ENCODE results near the gene CTXN2.

CTXN2 gene

DNA sequence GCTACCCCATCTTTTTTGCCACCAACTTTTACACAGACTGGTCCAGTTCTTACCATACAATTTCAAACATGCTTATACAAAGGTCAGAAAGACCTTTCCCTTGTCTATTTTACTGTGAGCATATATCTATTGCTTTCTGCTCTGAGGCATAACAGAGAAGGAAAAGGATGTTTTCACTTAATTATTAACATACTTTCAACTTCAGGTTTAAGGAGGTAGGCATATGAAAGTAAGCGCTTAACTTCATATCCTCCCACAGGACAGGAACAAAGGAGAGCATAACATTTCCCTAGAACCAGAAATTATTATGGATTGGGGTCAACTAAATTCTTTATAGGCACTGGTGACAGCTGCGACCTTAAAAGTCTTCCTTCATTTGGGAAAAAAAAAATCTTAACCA is 14.5 kb upstream of the CTXN2 start:
- no peak for DNase-seq (ENCODE audit: extremely low spot score)
- ChIA-PET POLR2A (interaction anchor here (0.6 to 0.9 kb wide), 2 partner anchors 10 to 27 kb away, joined by 3 to 4 read pairs; no protein-coding TSS in a partner anchor), CTCF (no interaction called here)
- TF ChIP-seq NFRKB (IDR thresholded peaks at IDR 0.05): no peak
- TF ChIP-seq ELF4 (IDR thresholded peaks at IDR 0.05): no peak
- no peak for TF ChIP-seq LEF1 (IDR thresholded peaks at IDR 0.05; ENCODE audit: borderline replicate concordance)
- TF ChIP-seq BHLHE40 (IDR thresholded peaks at IDR 0.05; ENCODE audit: borderline replicate concordance): no peak
- no peak for TF ChIP-seq FOXA1 (IDR thresholded peaks at IDR 0.05)
- TF ChIP-seq, protein P1, sequence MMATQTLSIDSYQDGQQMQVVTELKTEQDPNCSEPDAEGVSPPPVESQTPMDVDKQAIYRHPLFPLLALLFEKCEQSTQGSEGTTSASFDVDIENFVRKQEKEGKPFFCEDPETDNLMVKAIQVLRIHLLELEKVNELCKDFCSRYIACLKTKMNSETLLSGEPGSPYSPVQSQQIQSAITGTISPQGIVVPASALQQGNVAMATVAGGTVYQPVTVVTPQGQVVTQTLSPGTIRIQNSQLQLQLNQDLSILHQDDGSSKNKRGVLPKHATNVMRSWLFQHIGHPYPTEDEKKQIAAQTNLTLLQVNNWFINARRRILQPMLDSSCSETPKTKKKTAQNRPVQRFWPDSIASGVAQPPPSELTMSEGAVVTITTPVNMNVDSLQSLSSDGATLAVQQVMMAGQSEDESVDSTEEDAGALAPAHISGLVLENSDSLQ (IDR thresholded peaks at IDR 0.05): no peak
- TF ChIP-seq FOXK2 (IDR thresholded peaks at IDR 0.05): no peak
- no peak for TF ChIP-seq SUZ12 (IDR thresholded peaks at IDR 0.05)
- TF ChIP-seq L3MBTL2 (conservative IDR thresholded peaks at IDR 0.05): no peak
- no peak for TF ChIP-seq CTBP1 (IDR thresholded peaks at IDR 0.05; ENCODE audit: borderline replicate concordance)
- no peak for TF ChIP-seq SP1 (IDR thresholded peaks at IDR 0.05)
- no peak for TF ChIP-seq ARNT (IDR thresholded peaks at IDR 0.05)

DNA sequence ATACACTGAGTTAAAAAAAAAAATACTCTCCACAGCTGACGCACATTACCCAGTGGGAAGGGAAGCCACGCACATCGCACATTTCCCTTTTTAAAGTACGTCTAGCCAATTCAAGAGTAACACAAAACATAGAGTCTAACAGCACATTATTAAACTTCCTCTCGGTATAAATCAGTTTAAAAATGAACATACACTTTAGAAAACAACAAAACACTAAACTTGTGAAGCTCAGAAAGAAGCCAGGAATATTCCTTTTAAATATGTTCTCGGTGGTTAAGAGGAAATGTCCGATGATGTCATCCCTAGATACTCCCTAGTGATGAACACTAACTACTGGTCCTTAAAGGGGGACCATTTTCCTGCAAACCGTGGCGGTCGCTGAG is 14.1 kb upstream of the CTXN2 start:
- peak; percentile 19 for DNase-seq (ENCODE audit: extremely low spot score)
- CTCF ChIA-PET: no interaction called here
- TF ChIP-seq HDGF (IDR thresholded peaks at IDR 0.05; ENCODE audit: borderline replicate concordance) (no peak), NFRKB (IDR thresholded peaks at IDR 0.05) (no peak), FOXA1 (IDR thresholded peaks at IDR 0.05) (no peak), L3MBTL2 (conservative IDR thresholded peaks at IDR 0.05) (no peak), FOXM1 (IDR thresholded peaks at IDR 0.05; ENCODE audit: borderline replicate concordance) (no peak), ZNF384 (IDR thresholded peaks at IDR 0.05) (no peak), SP1 (IDR thresholded peaks at IDR 0.05) (no peak), ELF4 (IDR thresholded peaks at IDR 0.05) (no peak), CTBP1 (IDR thresholded peaks at IDR 0.05; ENCODE audit: borderline replicate concordance) (no peak), FOXK2 (IDR thresholded peaks at IDR 0.05) (no peak), TARDBP (IDR thresholded peaks at IDR 0.05) (no peak), BHLHE40 (IDR thresholded peaks at IDR 0.05; ENCODE audit: borderline replicate concordance) (no peak), LEF1 (IDR thresholded peaks at IDR 0.05; ENCODE audit: borderline replicate concordance) (no peak), SUZ12 (IDR thresholded peaks at IDR 0.05) (no peak), ARNT (IDR thresholded peaks at IDR 0.05) (no peak)
- TF ChIP-seq, protein P1 (IDR thresholded peaks at IDR 0.05): no peak
- POLR2A ChIA-PET: interaction anchor here (0.6 to 0.9 kb wide), 2 partner anchors 11 to 27 kb away, joined by 3 to 4 read pairs; no protein-coding TSS in a partner anchor

DNA sequence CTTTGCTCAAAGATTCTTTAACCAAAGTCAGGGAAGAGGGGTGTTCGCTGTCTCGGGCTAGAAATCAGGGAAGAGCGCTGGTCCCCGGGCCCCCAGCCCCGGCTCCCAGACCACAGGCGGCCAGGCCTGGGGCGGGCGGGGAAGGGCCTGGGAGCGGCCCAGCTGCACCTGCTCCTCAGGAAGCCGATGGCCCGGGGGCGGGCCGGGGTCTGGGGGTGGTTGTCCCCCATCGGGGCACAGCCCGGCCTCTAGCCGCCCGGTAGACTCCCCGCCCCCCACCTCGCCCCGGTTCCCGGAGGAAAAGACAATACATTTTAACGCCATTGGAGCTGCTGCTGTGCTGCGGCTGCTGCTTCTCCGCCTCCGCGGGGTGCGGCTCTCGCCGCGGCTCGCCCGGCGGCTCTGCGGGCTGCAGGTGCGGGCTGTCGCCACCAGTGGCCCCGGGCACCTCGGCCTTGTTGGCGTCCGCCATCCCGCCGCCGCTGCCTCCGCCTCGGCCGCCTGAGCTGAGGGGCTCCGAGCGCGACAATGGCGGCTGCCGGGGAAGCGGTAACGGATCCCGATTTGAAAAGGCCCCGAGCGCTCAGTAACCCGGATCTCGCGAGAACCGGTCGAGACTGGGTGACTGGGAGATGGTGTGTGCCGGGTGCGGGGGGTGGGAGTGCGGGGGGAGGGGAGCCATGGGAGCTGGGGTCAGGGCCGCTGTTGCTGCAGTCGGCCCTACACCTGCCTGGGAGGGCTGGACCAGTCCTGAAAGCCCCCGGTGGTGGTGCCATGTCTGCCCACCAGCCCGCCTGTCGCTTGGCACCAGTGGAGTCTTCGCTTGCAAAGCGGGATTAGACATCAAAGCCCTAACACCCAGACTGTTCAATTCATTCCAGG is 13.5 kb upstream of the CTXN2 start, which contains the start of gene MYEF2:
Gene MYEF2, minus strand, starts transcription at position 530 of the 882 bp plus-strand sequence. Its CDS starts 58 bp downstream, at position 472.
- CTCF ChIA-PET: no interaction called here
- TF ChIP-seq FOXM1 (IDR thresholded peaks at IDR 0.05; ENCODE audit: borderline replicate concordance) (0 out of 2 replicates have a peak, but pooled peaks have one; percentile 53), ARNT (IDR thresholded peaks at IDR 0.05) (no peak)
- POLR2A ChIA-PET: interaction anchor here (0.6 to 1.0 kb wide), 3 partner anchors 10 to 26 kb away, joined by 3 to 4 read pairs (median 3); no protein-coding TSS in a partner anchor

DNA sequence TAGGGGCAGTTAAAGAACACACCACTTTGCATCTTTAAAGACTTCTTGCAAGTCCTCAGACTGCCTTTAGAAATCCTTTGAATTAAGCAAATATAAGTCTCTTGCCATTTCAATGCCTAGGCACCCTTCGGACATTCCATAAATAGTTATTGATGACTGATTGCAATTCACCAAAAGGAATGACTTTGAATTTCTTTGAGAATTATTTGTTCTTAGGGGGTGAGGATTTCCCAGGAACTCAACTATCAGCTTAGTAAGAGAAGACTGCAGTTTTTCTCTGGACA is 12.9 kb upstream of the CTXN2 start:
- POLR2A ChIA-PET: interaction anchor here (1.0 kb wide), 1 partner anchor 9 kb away, joined by 3 read pairs; no protein-coding TSS in a partner anchor
- no peak for DNase-seq (ENCODE audit: extremely low spot score)
- CTCF ChIA-PET: no interaction called here
- TF ChIP-seq TARDBP (IDR thresholded peaks at IDR 0.05): no peak
- TF ChIP-seq FOXM1 (IDR thresholded peaks at IDR 0.05; ENCODE audit: borderline replicate concordance): no peak
- no peak for TF ChIP-seq BHLHE40 (IDR thresholded peaks at IDR 0.05; ENCODE audit: borderline replicate concordance)
- TF ChIP-seq FOXA1 (IDR thresholded peaks at IDR 0.05): no peak
- TF ChIP-seq ZNF384 (IDR thresholded peaks at IDR 0.05): no peak
- no peak for TF ChIP-seq FOXK2 (IDR thresholded peaks at IDR 0.05)
- TF ChIP-seq ARNT (IDR thresholded peaks at IDR 0.05): no peak
- TF ChIP-seq HDGF (IDR thresholded peaks at IDR 0.05; ENCODE audit: borderline replicate concordance): no peak
- TF ChIP-seq LEF1 (IDR thresholded peaks at IDR 0.05; ENCODE audit: borderline replicate concordance): no peak
- TF ChIP-seq CTBP1 (IDR thresholded peaks at IDR 0.05; ENCODE audit: borderline replicate concordance): no peak
- TF ChIP-seq, protein P1 (IDR thresholded peaks at IDR 0.05): no peak

More for the DNA sequence above, 13.5 kb upstream of the CTXN2 start, which contains the start of gene MYEF2:
- peak; percentile 68 for DNase-seq (ENCODE audit: extremely low spot score)

DNA sequence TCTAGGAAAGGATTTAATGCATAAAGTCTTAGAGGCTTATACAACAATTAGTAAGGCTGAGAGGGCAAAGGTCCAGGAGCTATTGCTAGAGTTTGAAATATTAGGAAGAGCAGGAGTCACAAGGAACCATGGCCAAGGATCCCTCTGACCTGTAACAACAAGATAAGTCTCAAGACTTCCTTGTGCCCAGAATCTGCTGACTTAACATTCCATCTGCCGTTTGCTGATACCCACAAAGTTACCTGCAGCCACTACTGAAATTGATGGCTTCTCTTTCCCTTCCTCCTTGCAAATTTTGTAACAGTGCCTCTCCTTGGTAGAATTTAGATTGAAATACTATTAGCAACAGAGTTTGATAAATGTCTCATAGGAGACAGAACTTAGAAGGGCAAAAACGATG is 8.7 kb upstream of the CTXN2 start:
- ChIA-PET CTCF (no interaction called here), POLR2A (no interaction called here)
- DNase-seq (ENCODE audit: extremely low spot score): no peak
- TF ChIP-seq BHLHE40 (IDR thresholded peaks at IDR 0.05; ENCODE audit: borderline replicate concordance) (no peak), ARNT (IDR thresholded peaks at IDR 0.05) (no peak), FOXM1 (IDR thresholded peaks at IDR 0.05; ENCODE audit: borderline replicate concordance) (no peak), NFRKB (IDR thresholded peaks at IDR 0.05) (no peak), SUZ12 (IDR thresholded peaks at IDR 0.05) (no peak), FOXK2 (IDR thresholded peaks at IDR 0.05) (no peak), LEF1 (IDR thresholded peaks at IDR 0.05; ENCODE audit: borderline replicate concordance) (no peak), SP1 (IDR thresholded peaks at IDR 0.05) (no peak), HDGF (IDR thresholded peaks at IDR 0.05; ENCODE audit: borderline replicate concordance) (no peak), CTBP1 (IDR thresholded peaks at IDR 0.05; ENCODE audit: borderline replicate concordance) (no peak), TARDBP (IDR thresholded peaks at IDR 0.05) (no peak), FOXA1 (IDR thresholded peaks at IDR 0.05) (no peak), ELF4 (IDR thresholded peaks at IDR 0.05) (no peak), L3MBTL2 (conservative IDR thresholded peaks at IDR 0.05) (no peak)
- TF ChIP-seq, protein P1 (IDR thresholded peaks at IDR 0.05): no peak

All from HEK293T (cell line).